Spleen (tissue), 7 donors: ENCODE results near the gene RTF1.

Experiments
- POLR2A ChIP-seq, 3 donors: fragments of 450-650 bp; IDR thresholded peaks; one replicate each; pipeline ENCODE4 v1.5.1; 2017; ENCODE audit warnings: antibody characterized with exemption in 3 of 3, mild to moderate bottlenecking in 1 of 3
- TF ChIP-seq, protein P1 (sequence below), 11 experiments: fragments of 200-600 bp in 7 of 11; fragments of 450-650 bp in 4 of 11; sonication (generic) in 4 of 11; IDR thresholded peaks in 8 of 11; conservative IDR thresholded peaks in 3 of 11; 1 replicate in 7 of 11; 2 replicates in 4 of 11; pipeline versions ENCODE4 v1.4.0 to v1.8.0; 2016 to 2021; ENCODE audit warnings: antibody characterized with exemption in 11 of 11, inconsistent platforms in 4 of 11, mild to moderate bottlenecking in 1 of 11
- donor health status: DM: no; HTN: no; CAD: no; lungs with moderate emphysema.
- donor health status: DM: no; HTN: no; CAD: no.
- donor health status: DM: no; HTN: no; CAD: no.

DNA sequence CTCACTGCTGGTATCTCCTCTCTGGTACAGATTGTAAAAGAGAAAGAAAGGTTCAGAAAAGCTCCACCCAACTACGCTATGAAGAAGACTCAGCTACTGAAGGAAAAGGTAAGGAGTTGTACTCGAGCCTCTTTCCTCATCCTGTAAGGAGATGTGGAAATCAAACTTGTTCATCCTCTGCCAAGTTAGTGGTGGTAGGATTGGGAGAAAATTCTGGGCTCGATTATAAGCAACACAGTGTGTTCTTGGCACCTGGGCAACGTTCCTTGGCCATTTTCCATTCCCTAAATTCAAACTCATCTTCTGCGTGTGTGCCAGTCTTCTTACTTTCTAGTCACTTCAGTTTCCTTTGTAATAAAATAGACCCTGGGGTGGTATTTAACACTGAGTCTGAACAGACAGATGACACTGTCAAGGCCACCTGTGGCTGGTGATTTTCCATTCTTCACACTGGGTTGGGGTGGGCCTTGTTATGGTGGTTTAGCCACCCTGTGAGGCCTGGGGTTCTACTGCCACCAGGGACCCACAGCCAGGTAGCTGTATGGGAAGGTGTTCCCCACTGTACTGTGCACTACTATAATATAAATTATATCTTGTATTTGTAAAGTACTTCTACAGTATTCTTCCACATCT, 59.6 kb downstream of the RTF1 start:
- no peak for TF ChIP-seq POLR2A (IDR thresholded peaks at IDR 0.05)
- TF ChIP-seq, protein P1, sequence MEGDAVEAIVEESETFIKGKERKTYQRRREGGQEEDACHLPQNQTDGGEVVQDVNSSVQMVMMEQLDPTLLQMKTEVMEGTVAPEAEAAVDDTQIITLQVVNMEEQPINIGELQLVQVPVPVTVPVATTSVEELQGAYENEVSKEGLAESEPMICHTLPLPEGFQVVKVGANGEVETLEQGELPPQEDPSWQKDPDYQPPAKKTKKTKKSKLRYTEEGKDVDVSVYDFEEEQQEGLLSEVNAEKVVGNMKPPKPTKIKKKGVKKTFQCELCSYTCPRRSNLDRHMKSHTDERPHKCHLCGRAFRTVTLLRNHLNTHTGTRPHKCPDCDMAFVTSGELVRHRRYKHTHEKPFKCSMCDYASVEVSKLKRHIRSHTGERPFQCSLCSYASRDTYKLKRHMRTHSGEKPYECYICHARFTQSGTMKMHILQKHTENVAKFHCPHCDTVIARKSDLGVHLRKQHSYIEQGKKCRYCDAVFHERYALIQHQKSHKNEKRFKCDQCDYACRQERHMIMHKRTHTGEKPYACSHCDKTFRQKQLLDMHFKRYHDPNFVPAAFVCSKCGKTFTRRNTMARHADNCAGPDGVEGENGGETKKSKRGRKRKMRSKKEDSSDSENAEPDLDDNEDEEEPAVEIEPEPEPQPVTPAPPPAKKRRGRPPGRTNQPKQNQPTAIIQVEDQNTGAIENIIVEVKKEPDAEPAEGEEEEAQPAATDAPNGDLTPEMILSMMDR (IDR thresholded peaks at IDR 0.05 in 8 of 11, conservative IDR thresholded peaks at IDR 0.05 in 3 of 11) = no peak
